ENCODE results near the gene GP9. TPM values are rescaled to one million over a fixed set of nuclear protein-coding genes. Genes with fewer than 3 reads are reported as not detected.
A peak's percentile ranks its signal among the peaks of the same experiment; 100 is the strongest.

Gene GP9
- total and polyA plus RNA-seq, 9 donors = 0.23 to 0.81 (median 0.44) TPM

- WGBS (ENCODE audit: insufficient coverage) = 70% methylated on average over 9 of the region's 15 CpGs
Observed at GRCh38 chr3:129027544-129027880, 33.1 kb upstream of the GP9 start.

GRCh38 chr3:129028866-129029265, 31.7 kb upstream of the GP9 start:
- WGBS (ENCODE audit: insufficient coverage) = 80% methylated on average over 6 of the region's 13 CpGs

More at GRCh38 chr3:129027544-129027880, 33.1 kb upstream of the GP9 start:
- Histone ChIP-seq H3K4me3 (ENCODE audit: low read length) (peak overlapping the region; percentile 40), H3K36me3 (ENCODE audit: control insufficient read depth, insufficient read depth, low read length) (no peaks in the 10 kb centered on the region), H3K27ac (ENCODE audit: low read length) (no peak overlapping the region), H3K27me3 (ENCODE audit: control insufficient read depth, insufficient read depth, low read length) (no peaks in the 10 kb centered on the region), H3K4me1 (ENCODE audit: control insufficient read depth, insufficient read depth, low read length) (peaks cover 40% of the 10 kb centered on the region), H3K9me3 (replicated peaks; ENCODE audit: control insufficient read depth, low read depth, low read length) (peaks cover 4% of the 10 kb centered on the region)
- DNase-seq = no peak

GRCh38 chr3:129030611-129031010, 30.0 kb upstream of the GP9 start:
- no peaks in the 10 kb centered on the region for H3K36me3 ChIP-seq (ENCODE audit: control insufficient read depth, insufficient read depth, low read length)
- H3K4me1 ChIP-seq (ENCODE audit: control insufficient read depth, insufficient read depth, low read length) = peaks cover 22% of the 10 kb centered on the region
- no peak for DNase-seq
- peaks cover 4% of the 10 kb centered on the region for H3K9me3 ChIP-seq (replicated peaks; ENCODE audit: control insufficient read depth, low read depth, low read length)
- 85% methylated on average over 4 of the region's 4 CpGs for WGBS (ENCODE audit: insufficient coverage)
- no peak overlapping the region for H3K4me3 ChIP-seq (ENCODE audit: low read length)
- no peak overlapping the region for H3K27ac ChIP-seq (ENCODE audit: low read length)
- no peaks in the 10 kb centered on the region for H3K27me3 ChIP-seq (ENCODE audit: control insufficient read depth, insufficient read depth, low read length)

More at GRCh38 chr3:129028866-129029265, 31.7 kb upstream of the GP9 start:
- no peak overlapping the region for H3K27ac ChIP-seq (ENCODE audit: low read length)
- no peaks in the 10 kb centered on the region for H3K36me3 ChIP-seq (ENCODE audit: control insufficient read depth, insufficient read depth, low read length)
- no peaks in the 10 kb centered on the region for H3K27me3 ChIP-seq (ENCODE audit: control insufficient read depth, insufficient read depth, low read length)
- no peak overlapping the region for H3K4me3 ChIP-seq (ENCODE audit: low read length)
- H3K4me1 ChIP-seq (ENCODE audit: control insufficient read depth, insufficient read depth, low read length) = peaks cover 34% of the 10 kb centered on the region
- H3K9me3 ChIP-seq (replicated peaks; ENCODE audit: control insufficient read depth, low read depth, low read length) = peaks cover 4% of the 10 kb centered on the region
- DNase-seq = no peak

- H3K27me3 ChIP-seq (ENCODE audit: control insufficient read depth, insufficient read depth, low read length) = no peaks in the 10 kb centered on the region
- H3K27ac ChIP-seq (ENCODE audit: low read length) = no peak overlapping the region
- DNase-seq = no peak
- 56% methylated on average over 2 of the region's 10 CpGs for WGBS (ENCODE audit: insufficient coverage)
- no peak overlapping the region for H3K4me3 ChIP-seq (ENCODE audit: low read length)
- peaks cover 4% of the 10 kb centered on the region for H3K9me3 ChIP-seq (replicated peaks; ENCODE audit: control insufficient read depth, low read depth, low read length)
- H3K36me3 ChIP-seq (ENCODE audit: control insufficient read depth, insufficient read depth, low read length) = no peaks in the 10 kb centered on the region
- H3K4me1 ChIP-seq (ENCODE audit: control insufficient read depth, insufficient read depth, low read length) = peaks cover 11% of the 10 kb centered on the region
Observed at GRCh38 chr3:129031476-129032215, 28.9 kb upstream of the GP9 start.

GRCh38 chr3:129032716-129033115, 27.9 kb upstream of the GP9 start:
- peaks cover 4% of the 10 kb centered on the region for H3K9me3 ChIP-seq (replicated peaks; ENCODE audit: control insufficient read depth, low read depth, low read length)
- H3K27me3 ChIP-seq (ENCODE audit: control insufficient read depth, insufficient read depth, low read length) = no peaks in the 10 kb centered on the region
- peaks cover 5% of the 10 kb centered on the region for H3K4me1 ChIP-seq (ENCODE audit: control insufficient read depth, insufficient read depth, low read length)
- 26% methylated on average over 12 of the region's 14 CpGs for WGBS (ENCODE audit: insufficient coverage)
- DNase-seq = no peak
- no peaks in the 10 kb centered on the region for H3K36me3 ChIP-seq (ENCODE audit: control insufficient read depth, insufficient read depth, low read length)
- H3K4me3 ChIP-seq (ENCODE audit: low read length) = no peak overlapping the region
- H3K27ac ChIP-seq (ENCODE audit: low read length) = no peak overlapping the region

- 57% methylated on average over 3 of the region's 7 CpGs for WGBS (ENCODE audit: insufficient coverage)
- H3K36me3 ChIP-seq (ENCODE audit: control insufficient read depth, insufficient read depth, low read length) = no peaks in the 10 kb centered on the region
- H3K4me1 ChIP-seq (ENCODE audit: control insufficient read depth, insufficient read depth, low read length) = peaks cover 5% of the 10 kb centered on the region
- no peak overlapping the region for H3K4me3 ChIP-seq (ENCODE audit: low read length)
- H3K9me3 ChIP-seq (replicated peaks; ENCODE audit: control insufficient read depth, low read depth, low read length) = peaks cover 4% of the 10 kb centered on the region
- no peaks in the 10 kb centered on the region for H3K27me3 ChIP-seq (ENCODE audit: control insufficient read depth, insufficient read depth, low read length)
- H3K27ac ChIP-seq (ENCODE audit: low read length) = no peak overlapping the region
- DNase-seq = no peak
Observed at GRCh38 chr3:129033151-129033550, 27.4 kb upstream of the GP9 start.

GRCh38 chr3:129033633-129034321, 26.8 kb upstream of the GP9 start:
- H3K4me3 ChIP-seq (ENCODE audit: low read length) = no peak overlapping the region
- H3K36me3 ChIP-seq (ENCODE audit: control insufficient read depth, insufficient read depth, low read length) = no peaks in the 10 kb centered on the region
- no peaks in the 10 kb centered on the region for H3K27me3 ChIP-seq (ENCODE audit: control insufficient read depth, insufficient read depth, low read length)
- no peak overlapping the region for H3K27ac ChIP-seq (ENCODE audit: low read length)
- H3K4me1 ChIP-seq (ENCODE audit: control insufficient read depth, insufficient read depth, low read length) = peaks cover 5% of the 10 kb centered on the region
- DNase-seq = no peak
- 88% methylated on average over 12 of the region's 12 CpGs for WGBS (ENCODE audit: insufficient coverage)
- peaks cover 4% of the 10 kb centered on the region for H3K9me3 ChIP-seq (replicated peaks; ENCODE audit: control insufficient read depth, low read depth, low read length)

- 100% methylated on average over 1 of the region's 6 CpGs for WGBS (ENCODE audit: insufficient coverage)
- peaks cover 3% of the 10 kb centered on the region for H3K27me3 ChIP-seq (ENCODE audit: control insufficient read depth, insufficient read depth, low read length)
- no peak overlapping the region for H3K4me3 ChIP-seq (ENCODE audit: low read length)
- DNase-seq = no peak
- H3K9me3 ChIP-seq (replicated peaks; ENCODE audit: control insufficient read depth, low read depth, low read length) = peaks cover 4% of the 10 kb centered on the region
- peaks cover 6% of the 10 kb centered on the region for H3K4me1 ChIP-seq (ENCODE audit: control insufficient read depth, insufficient read depth, low read length)
- no peak overlapping the region for H3K27ac ChIP-seq (ENCODE audit: low read length)
- H3K36me3 ChIP-seq (ENCODE audit: control insufficient read depth, insufficient read depth, low read length) = no peaks in the 10 kb centered on the region
Observed at GRCh38 chr3:129034642-129035041, 25.9 kb upstream of the GP9 start.

GRCh38 chr3:129035360-129036221, 25.0 kb upstream of the GP9 start:
- DNase-seq = no peak
- Histone ChIP-seq H3K27me3 (ENCODE audit: control insufficient read depth, insufficient read depth, low read length) (peaks cover 3% of the 10 kb centered on the region), H3K4me1 (ENCODE audit: control insufficient read depth, insufficient read depth, low read length) (peaks cover 9% of the 10 kb centered on the region), H3K36me3 (ENCODE audit: control insufficient read depth, insufficient read depth, low read length) (no peaks in the 10 kb centered on the region), H3K4me3 (ENCODE audit: low read length) (no peak overlapping the region), H3K9me3 (replicated peaks; ENCODE audit: control insufficient read depth, low read depth, low read length) (no peaks in the 10 kb centered on the region), H3K27ac (ENCODE audit: low read length) (no peak overlapping the region)
- WGBS (ENCODE audit: insufficient coverage) = 76% methylated on average over 4 of the region's 11 CpGs
